HEK293 (cell line): ENCODE data around the gene ARNT2.

Experiments used
- ATF2 ChIP-seq: fragments of 450-650 bp; formaldehyde crosslinking; IDR thresholded peaks from 2 replicates; pipeline ENCODE4 v1.5.1; 2016; ENCODE audit warnings: missing biosample characterization, missing genetic modification characterization, low read depth
- CTCF ChIP-seq: fragments of 450-650 bp; formaldehyde crosslinking; IDR thresholded peaks from 2 replicates; pipeline ENCODE4 v1.5.1; 2016; ENCODE audit warnings: missing biosample characterization, missing genetic modification characterization
- REST ChIP-seq: fragments of 450-650 bp; formaldehyde crosslinking; IDR thresholded peaks from 2 replicates; pipeline ENCODE4 v1.5.1; 2016; ENCODE audit warnings: missing biosample characterization, missing genetic modification characterization
- ZBTB11 ChIP-seq: fragments of 450-650 bp; formaldehyde crosslinking; conservative IDR thresholded peaks from 2 replicates; pipeline ENCODE4 v1.5.1; 2016; ENCODE audit warnings: low read depth, missing biosample characterization, missing genetic modification characterization
- ZBTB17 ChIP-seq: fragments of 450-650 bp; formaldehyde crosslinking; IDR thresholded peaks from 2 replicates; pipeline ENCODE4 v1.5.1; 2016; ENCODE audit warnings: missing biosample characterization, missing genetic modification characterization
- ZFHX2 ChIP-seq: fragments of 450-650 bp; formaldehyde crosslinking; conservative IDR thresholded peaks from 2 replicates; pipeline ENCODE4 v1.5.1; 2016; ENCODE audit warnings: missing biosample characterization, missing genetic modification characterization
- ZNF121 ChIP-seq: fragments of 450-650 bp; formaldehyde crosslinking; IDR thresholded peaks from 2 replicates; pipeline ENCODE4 v1.5.1; 2016; ENCODE audit warnings: missing biosample characterization, missing genetic modification characterization
- ZNF501 ChIP-seq: fragments of 450-650 bp; formaldehyde crosslinking; IDR thresholded peaks from 2 replicates; pipeline ENCODE4 v1.5.1; 2016; ENCODE audit warnings: missing biosample characterization, missing genetic modification characterization
- ZNF549 ChIP-seq: fragments of 450-650 bp; IDR thresholded peaks from 2 replicates; pipeline ENCODE4 v1.5.1; 2018; ENCODE audit warnings: missing biosample characterization, missing genetic modification characterization, mild to moderate bottlenecking, inconsistent platforms, moderate library complexity
- ZNF785 ChIP-seq: fragments of 450-650 bp; formaldehyde crosslinking; IDR thresholded peaks from 2 replicates; pipeline ENCODE4 v1.5.1; 2016; ENCODE audit warnings: missing biosample characterization, missing genetic modification characterization

GRCh38 chr15:80562033-80562432 is 157.9 kb downstream of the ARNT2 start:
- TF ChIP-seq CTCF (no peak), ZNF549 (tag by site-specific recombination) (no peak), ZNF121 (no peak), REST (tag by site-specific recombination) (no peak), ZBTB17 (tag by site-specific recombination) (no peak), ZBTB11 (no peak), ATF2 (no peak), ZFHX2 (tag by site-specific recombination) (no peak), ZNF785 (tag by site-specific recombination) (no peak), ZNF501 (tag by site-specific recombination) (no peak)
